Pancreas (tissue), 10 donors: ENCODE data around the gene DNAI4. TPM values are rescaled to one million over a fixed set of nuclear protein-coding genes. Genes with fewer than 3 reads are reported as not detected.

ENCODE experiments used
- ATAC-seq, 4 donors: fragments of 200-7000 bp; cut with Tn5 transposase; one replicate each; pipeline versions ENCODE4 v1.8.0 to v1.9.1; 2020; ENCODE audit warnings: mild to moderate bottlenecking in 4 of 4, moderate library complexity in 4 of 4
- DNase-seq, 6 donors: peaks; one replicate each; pipeline ENCODE4 v3.0.0-alpha.2; 2020
- FAIRE-seq: peaks from 2 replicates; lab custom pipeline; 2012; peaks lifted over from hg19 to GRCh38; lab: Jason Lieb, UNC
- H3K27ac ChIP-seq, 4 donors: fragments of 200-600 bp; sonication (generic); 1 replicate in 3 of 4; 2 replicates in 1 of 4; pipeline versions ENCODE4 v1.5.0 to v1.8.0; 2020
- H3K27me3 ChIP-seq, 4 donors: fragments of 200-600 bp; one replicate each; pipeline ENCODE4 v1.8.0; 2021
- H3K36me3 ChIP-seq, 3 donors: fragments of 200-600 bp; sonication (generic) in 1 of 3; one replicate each; pipeline versions ENCODE4 v1.5.0 to v1.8.0; 2020 to 2021
- H3K4me1 ChIP-seq, 3 donors: fragments of 200-600 bp; one replicate each; pipeline ENCODE4 v1.8.0; 2021
- H3K4me3 ChIP-seq, 4 donors: fragments of 200-600 bp; sonication (generic) in 2 of 4; one replicate each; pipeline versions ENCODE4 v1.5.0 to v1.8.0; 2020 to 2021
- H3K9me3 ChIP-seq, 4 donors: fragments of 200-600 bp; one replicate each; pipeline ENCODE4 v1.8.0; 2021
- CTCF ChIP-seq, 4 donors: fragments of 200-600 bp; sonication (generic) in 3 of 4; IDR thresholded peaks; one replicate each; pipeline versions ENCODE4 v1.5.0 to v1.8.0; 2021; ENCODE audit warnings: antibody characterized with exemption in 4 of 4
- WGBS, 2 donors: extraction: QIAGEN DNeasy Blood & Tissue Kit; methylation state at CpG; one replicate each; pipeline ENCODE4 v1.1.7; 2013; 5-methylcytosine and 5-hydroxymethylcytosine counted together
- intact Hi-C, 3 donors: fragments of 100-400 bp; cut with DNase I; formaldehyde crosslinking; loops; one replicate each; pipeline versions ENCODE4 v1.11.1 to v1.14.2; 2022
- polyA plus RNA-seq, 2 donors: library from polyadenylated mRNA; stranded (reverse); fragments of 200-250 nt; gene quantifications; one replicate each; pipeline ENCODE4 v1.2.3, GENCODE V29; 2013
- total RNA-seq, 6 donors: library from RNA; stranded (reverse); fragmentation: NEBNext Ultra II Directional in 4 of 6; extraction: Animal tissue kit (Norgen Biotek cat#: 25700) in 4 of 6; gene quantifications; one replicate each; pipeline versions ENCODE4 v1.2.1 to v1.2.4, GENCODE V29; 2021 to 2023
- donor health status: healthy with polysubstance abuse.
- donor health status: DM: no; HTN: no; CAD: no; lungs with moderate emphysema.
- donor health status: DM: no; HTN: no; CAD: no.
- donor health status: control.
- donor health status: control.
- donor health status: Bipolar disorder and iron deficiency.
- donor health status: DM: yes; HTN: yes; CAD: no.
- donor health status: DM: no; HTN: no; CAD: no.
- donor health status: DM: no; HTN: no; CAD: no.
- donor health status: DM: yes; HTN: yes; CAD: no.

Gene DNAI4
- total and polyA plus RNA-seq, 8 donors, result 1.5 to 6.7 (median 4.5) TPM

- Histone ChIP-seq H3K27me3 (no peaks in the 10 kb centered on the region), H3K36me3 (peaks cover 0 to 11% (median 6%) of the 10 kb centered on the region in 3 donors), H3K27ac (no peak overlapping the region), H3K4me1 (peaks cover 9 to 13% (median 9%) of the 10 kb centered on the region in 3 donors), H3K4me3 (no peak overlapping the region), H3K9me3 (no peaks in the 10 kb centered on the region)
- DNase-seq (no peak), ATAC-seq (no peak), FAIRE-seq (no peak)
- WGBS, 2 donors, result 82 to 87% methylated on average over 5 of the region's 5 CpGs
- no peak for TF ChIP-seq CTCF (IDR thresholded peaks at IDR 0.05)
- intact Hi-C loops, result no loop called here
Measured at GRCh38 chr1:66943361-66943969, 18.8 kb upstream of the DNAI4 start.

GRCh38 chr1:66940981-66941380 lies 16.3 kb upstream of the DNAI4 start:
- no peak for TF ChIP-seq CTCF (IDR thresholded peaks at IDR 0.05)
- DNase-seq (no peak), ATAC-seq (no peak), FAIRE-seq (no peak)
- Histone ChIP-seq H3K4me3 (no peak overlapping the region), H3K36me3 (no peaks in the 10 kb centered on the region), H3K4me1 (peaks cover 6 to 14% (median 10%) of the 10 kb centered on the region in 3 donors), H3K27ac (no peak overlapping the region), H3K27me3 (no peaks in the 10 kb centered on the region), H3K9me3 (no peaks in the 10 kb centered on the region)
- intact Hi-C loops, result no loop called here
- WGBS, 2 donors, result 89 to 93% methylated on average over 1 of the region's 1 CpG

GRCh38 chr1:66938613-66939012 lies 14.0 kb upstream of the DNAI4 start:
- no peak for ATAC-seq
- Histone ChIP-seq H3K36me3 (no peaks in the 10 kb centered on the region), H3K4me1 (peaks cover 0 to 6% (median 4%) of the 10 kb centered on the region in 3 donors), H3K4me3 (no peak overlapping the region), H3K27me3 (no peaks in the 10 kb centered on the region), H3K27ac (no peak overlapping the region), H3K9me3 (no peaks in the 10 kb centered on the region)
- no peak for FAIRE-seq
- no peak for DNase-seq
- TF ChIP-seq CTCF (IDR thresholded peaks at IDR 0.05), result no peak
- intact Hi-C loops, result no loop called here

- no peaks in the 10 kb centered on the region for H3K36me3 ChIP-seq
- H3K27me3 ChIP-seq, result no peaks in the 10 kb centered on the region
- TF ChIP-seq CTCF (IDR thresholded peaks at IDR 0.05), result no peak
- H3K4me1 ChIP-seq, result peaks cover 6 to 12% (median 12%) of the 10 kb centered on the region in 3 donors
- FAIRE-seq (no peak), ATAC-seq (peak in 1 of 4 donors; percentile 28), DNase-seq (no peak)
- no peak overlapping the region for H3K27ac ChIP-seq
- intact Hi-C loops, result no loop called here
- WGBS, 2 donors, result 0% methylated on average over 1 of the region's 1 CpG
- no peak overlapping the region for H3K4me3 ChIP-seq
- no peaks in the 10 kb centered on the region for H3K9me3 ChIP-seq
Measured at GRCh38 chr1:66937529-66938234, 13.0 kb upstream of the DNAI4 start.
